ENCODE results near the gene RALGAPA1.
"Not testable (repeated sequence)": the region's sequence is repeated elsewhere in the genome, so short reads cannot be mapped to it uniquely, and the experiment has no call there.

Gene RALGAPA1

GRCh38 chr14:35808638-35809563, at the start of gene RALGAPA1:
Gene RALGAPA1 (minus strand): TSS chr14:35809295. CDS start chr14:35808835, 460 bp downstream.
- DNase-seq (ENCODE audit: low read depth): peak; percentile 98

- DNase-seq (ENCODE audit: low read depth): peak; percentile 81
These were observed 49.6 kb upstream of the RALGAPA1 start for GRCh38 chr14:35858521-35859209.

- DNase-seq (ENCODE audit: low read depth): no peak
These were observed 46.9 kb upstream of the RALGAPA1 start for GRCh38 chr14:35855876-35856481.

- DNase-seq (ENCODE audit: low read depth): no peak
These were observed 45.7 kb upstream of the RALGAPA1 start for GRCh38 chr14:35854696-35855270.

GRCh38 chr14:35853225-35853624, 44.1 kb upstream of the RALGAPA1 start:
- DNase-seq (ENCODE audit: low read depth): no peak

GRCh38 chr14:35851823-35852222, 42.7 kb upstream of the RALGAPA1 start:
- DNase-seq (ENCODE audit: low read depth): no peak

- DNase-seq (ENCODE audit: low read depth): no peak
These were observed 40.0 kb upstream of the RALGAPA1 start for GRCh38 chr14:35849122-35849521.

GRCh38 chr14:35847636-35848035, 38.5 kb upstream of the RALGAPA1 start:
- no peak for DNase-seq (ENCODE audit: low read depth)

- DNase-seq (ENCODE audit: low read depth): no peak
These were observed 35.4 kb upstream of the RALGAPA1 start for GRCh38 chr14:35844494-35844893.

- not testable (repeated sequence) for DNase-seq (ENCODE audit: low read depth)
These were observed 33.1 kb upstream of the RALGAPA1 start for GRCh38 chr14:35842245-35842644.

GRCh38 chr14:35841704-35842103, 32.6 kb upstream of the RALGAPA1 start:
- DNase-seq (ENCODE audit: low read depth): not testable (repeated sequence)

- DNase-seq (ENCODE audit: low read depth): no peak
These were observed 26.3 kb upstream of the RALGAPA1 start for GRCh38 chr14:35835208-35835982.

- DNase-seq (ENCODE audit: low read depth): peak; percentile 7
These were observed 20.4 kb upstream of the RALGAPA1 start for GRCh38 chr14:35829449-35829848.

- no peak for DNase-seq (ENCODE audit: low read depth)
These were observed 18.8 kb upstream of the RALGAPA1 start for GRCh38 chr14:35827678-35828472.

- DNase-seq (ENCODE audit: low read depth): no peak
These were observed 17.9 kb upstream of the RALGAPA1 start for GRCh38 chr14:35826952-35827416.

- peak; percentile 99 for DNase-seq (ENCODE audit: low read depth)
These were observed 17.3 kb upstream of the RALGAPA1 start, which contains the start of gene BRMS1L for GRCh38 chr14:35826218-35826951. Gene BRMS1L (plus strand): TSS chr14:35826338. CDS start chr14:35826517, 179 bp downstream.

- no peak for DNase-seq (ENCODE audit: low read depth)
These were observed 16.8 kb upstream of the RALGAPA1 start for GRCh38 chr14:35825968-35826217.

GRCh38 chr14:35824446-35825165, 15.5 kb upstream of the RALGAPA1 start:
- DNase-seq (ENCODE audit: low read depth): not testable (repeated sequence)

GRCh38 chr14:35822501-35822900, 13.4 kb upstream of the RALGAPA1 start:
- no peak for DNase-seq (ENCODE audit: low read depth)
